NCI-H2227 (cell line): ENCODE data around the gene NFE2.
"Not testable (repeated sequence)": the region's sequence is repeated elsewhere in the genome, so short reads cannot be mapped to it uniquely, and the experiment has no call there.

ENCODE experiments used
- DNase-seq: peaks from one replicate; lab custom pipeline; 2025; ENCODE audit not compliant: unreplicated experiment; lab: John Stamatoyannopoulos, UW

Gene NFE2

DNA sequence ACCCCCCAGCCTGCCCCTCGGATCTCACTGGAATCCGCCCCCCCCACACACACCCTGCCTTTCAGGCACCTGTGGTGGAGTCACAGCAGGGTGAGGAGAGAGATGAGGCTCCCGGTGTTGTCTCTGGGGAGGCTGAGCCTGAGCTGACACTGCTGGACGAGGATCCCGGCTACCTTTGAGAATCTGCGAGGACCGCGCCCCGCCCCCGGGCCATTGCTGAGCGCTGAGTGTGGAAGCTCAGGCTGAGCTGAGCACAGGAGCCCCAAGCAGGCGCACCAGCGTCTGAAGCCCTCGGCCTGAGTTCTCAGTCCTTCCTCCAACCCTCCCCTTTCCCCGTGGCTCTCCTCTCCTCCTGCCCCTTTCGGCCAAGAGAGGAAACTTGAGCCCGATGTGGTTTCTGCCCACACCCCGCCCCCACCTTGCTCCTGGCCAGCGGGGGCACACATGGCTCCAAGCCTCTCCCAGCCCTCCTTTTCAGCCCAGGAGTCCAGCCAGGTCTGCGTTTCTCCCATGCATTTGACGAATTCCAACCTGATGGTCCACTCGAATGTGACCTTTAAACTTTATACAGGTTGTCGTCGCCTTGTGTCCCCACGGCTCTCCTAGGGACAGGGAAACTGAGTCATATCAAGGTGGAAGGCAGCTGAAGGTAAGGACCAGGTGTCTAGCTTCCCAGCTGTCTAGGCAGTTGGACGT is at the start of gene NFE2:
Gene NFE2 (minus strand): TSS at position 284 of the 696 bp plus-strand sequence. CDS start 5,767 bp downstream, outside the sequence.
- DNase-seq, result peak; percentile 60

DNA sequence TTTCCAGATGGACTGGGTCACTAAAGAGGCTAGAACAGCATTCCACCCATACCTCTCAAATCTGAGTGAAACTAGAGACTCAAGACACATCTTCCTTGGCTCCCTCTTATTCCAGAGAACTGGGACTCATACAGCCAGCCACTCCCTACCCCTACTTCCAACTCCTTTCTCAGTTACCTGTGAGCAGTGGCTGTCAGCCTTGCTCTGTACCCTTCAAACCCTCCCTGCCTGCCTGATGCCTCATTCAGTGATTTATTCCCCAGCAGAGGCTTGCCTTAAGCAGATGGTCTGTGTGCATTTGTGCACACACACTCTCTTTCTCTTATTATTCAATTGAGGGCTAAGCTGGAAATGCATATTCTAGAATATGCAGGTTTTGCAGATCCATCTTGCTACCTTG is 48.9 kb upstream of the NFE2 start:
- DNase-seq, result no peak

DNA sequence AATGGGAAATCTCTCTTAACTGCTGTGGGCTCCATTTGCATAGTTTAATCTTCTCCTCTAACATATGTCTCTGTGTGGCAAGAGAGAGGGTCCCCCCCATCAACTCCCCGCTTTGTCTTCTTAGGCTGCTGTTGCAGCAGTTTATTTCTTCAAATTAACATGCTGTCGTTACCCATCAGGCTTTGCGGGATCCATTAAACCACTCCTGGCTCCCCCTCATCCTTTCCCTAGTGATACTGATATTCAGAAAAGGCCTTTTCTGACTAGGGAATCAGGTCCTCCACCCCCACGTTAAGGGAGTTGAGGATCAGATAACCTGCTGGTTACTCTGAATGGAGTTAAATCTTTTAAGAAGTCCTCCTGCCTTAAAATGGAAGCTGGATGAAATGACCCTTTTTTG is 48.2 kb upstream of the NFE2 start:
- no peak for DNase-seq

DNA sequence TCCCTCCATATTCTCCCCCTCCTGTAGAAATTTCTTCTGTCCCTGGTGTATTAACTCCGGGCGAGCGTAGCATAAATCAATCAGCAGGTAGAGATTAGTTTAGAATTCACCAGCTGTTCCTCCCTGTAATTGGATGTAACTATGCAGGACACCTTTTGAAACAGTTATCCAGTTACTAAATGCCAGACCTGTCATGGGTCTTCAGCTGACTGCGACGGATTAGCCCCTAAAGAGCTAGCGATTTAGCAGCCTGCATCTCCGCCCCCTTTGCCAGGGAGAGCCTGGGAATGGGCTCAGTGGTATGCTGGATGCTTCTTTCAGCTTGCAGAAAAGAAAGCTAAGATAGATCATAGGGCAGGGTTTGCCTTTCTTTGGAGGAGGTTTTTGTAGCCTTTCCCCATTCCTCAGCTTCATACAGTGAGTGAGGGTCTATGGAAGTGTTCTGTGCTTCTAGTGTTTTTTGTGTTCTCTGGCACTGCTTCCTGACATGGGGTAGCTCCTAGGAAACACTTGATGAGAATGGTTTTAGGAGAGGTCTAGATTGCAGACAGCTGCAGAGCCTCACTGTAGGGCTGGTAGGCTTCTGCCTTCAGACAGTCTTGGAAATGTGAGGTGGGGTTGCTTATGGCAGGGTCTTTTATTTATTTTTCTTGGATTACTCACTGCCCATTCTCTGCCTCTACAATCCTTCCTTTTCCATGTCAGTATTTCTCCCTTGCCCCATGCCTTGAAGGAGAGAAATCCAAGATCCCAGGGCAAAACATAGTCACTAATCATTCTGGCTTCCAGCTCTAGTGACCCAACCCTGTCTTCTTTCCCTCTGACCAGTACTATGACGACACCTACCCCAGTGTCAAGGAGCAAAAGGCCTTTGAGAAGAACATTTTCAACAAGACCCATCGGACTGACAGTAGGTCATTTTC is 40.8 kb upstream of the NFE2 start:
- DNase-seq, result peak; percentile 47

DNA sequence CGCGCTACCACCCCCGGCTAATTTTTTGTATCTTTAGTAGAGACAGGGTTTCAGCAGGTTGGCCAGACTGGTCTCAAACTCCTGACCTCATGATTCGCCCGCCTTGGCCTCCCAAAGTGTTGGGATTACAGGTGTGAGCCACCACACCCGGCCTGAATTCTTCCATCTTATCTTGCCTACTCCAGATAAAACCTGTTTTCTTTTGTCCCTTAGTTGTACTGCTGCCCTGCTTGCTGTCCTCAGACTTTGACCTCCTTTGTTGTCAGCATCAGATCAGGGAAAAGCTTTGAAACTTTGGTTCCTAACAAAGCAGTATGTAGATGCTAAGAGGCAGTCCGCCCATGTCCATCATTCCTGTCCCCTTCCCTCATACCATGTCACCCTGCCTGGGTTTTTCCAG is 40.0 kb upstream of the NFE2 start:
- no peak for DNase-seq

DNA sequence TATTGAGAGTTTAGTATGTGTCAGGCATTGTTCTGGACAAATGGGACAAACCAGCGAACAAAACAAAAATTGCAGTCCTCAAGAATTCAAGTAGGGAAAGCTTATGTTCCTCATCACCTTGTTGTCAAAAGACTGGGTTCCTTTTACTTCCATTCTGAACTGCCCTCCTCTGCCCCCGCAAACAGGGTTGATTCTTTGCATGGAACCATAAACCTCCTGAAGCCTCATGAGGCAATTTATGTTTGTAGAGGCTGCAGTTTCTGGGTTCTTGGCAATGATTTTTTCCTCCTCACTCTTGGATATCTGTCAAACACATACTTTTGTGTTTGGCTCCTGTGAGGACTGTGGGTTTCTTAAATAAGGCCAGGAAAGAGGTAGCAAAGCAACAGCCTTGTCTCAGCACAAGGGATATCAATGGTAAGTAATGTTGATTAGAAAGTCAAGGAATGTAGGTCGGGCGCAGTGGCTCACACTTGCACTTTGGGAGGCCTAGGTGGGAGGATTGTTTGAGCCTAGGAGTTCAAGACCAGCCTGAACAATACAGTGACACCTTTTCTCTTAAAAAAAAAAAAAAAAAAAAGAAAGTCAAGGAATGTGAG is 38.0 kb upstream of the NFE2 start:
- DNase-seq, result no peak

DNA sequence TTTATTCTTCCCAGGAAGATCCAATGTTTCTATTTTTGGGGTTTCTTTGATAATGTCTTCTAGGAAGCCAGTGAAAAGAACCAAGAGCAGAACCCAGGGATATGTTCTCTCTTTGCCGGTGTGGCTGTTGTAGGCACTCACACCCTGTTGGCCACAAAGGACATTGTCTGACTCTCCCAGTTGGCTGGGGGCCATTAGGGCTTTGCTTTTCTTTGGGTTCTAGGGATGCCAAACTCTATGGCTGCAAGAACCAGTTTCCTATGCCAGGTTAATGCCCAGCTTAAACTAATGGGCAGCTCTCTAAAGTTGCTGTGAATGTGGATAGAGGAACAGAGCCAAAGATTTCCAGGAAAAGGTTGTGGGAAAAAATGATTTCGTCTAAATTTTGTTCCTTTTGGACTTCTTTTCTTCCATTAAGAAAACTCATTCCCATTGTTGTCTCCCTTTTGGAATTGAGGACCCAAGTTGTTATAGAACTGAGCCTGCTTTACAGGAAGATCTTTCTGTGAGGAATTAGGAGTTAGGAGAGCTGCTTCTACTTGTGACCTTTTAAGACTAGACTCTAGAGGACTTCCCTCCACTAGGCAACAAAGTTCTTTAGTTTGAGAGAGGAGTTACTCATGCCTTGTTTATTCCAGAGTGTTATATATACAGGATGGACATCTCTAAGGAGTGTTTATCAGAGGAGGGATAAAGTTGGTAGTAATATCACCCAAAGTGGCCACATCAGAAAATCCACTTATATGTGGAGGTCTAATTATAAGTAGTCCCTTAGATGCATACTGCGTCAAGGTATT is 37.2 kb upstream of the NFE2 start:
- DNase-seq, result no peak

DNA sequence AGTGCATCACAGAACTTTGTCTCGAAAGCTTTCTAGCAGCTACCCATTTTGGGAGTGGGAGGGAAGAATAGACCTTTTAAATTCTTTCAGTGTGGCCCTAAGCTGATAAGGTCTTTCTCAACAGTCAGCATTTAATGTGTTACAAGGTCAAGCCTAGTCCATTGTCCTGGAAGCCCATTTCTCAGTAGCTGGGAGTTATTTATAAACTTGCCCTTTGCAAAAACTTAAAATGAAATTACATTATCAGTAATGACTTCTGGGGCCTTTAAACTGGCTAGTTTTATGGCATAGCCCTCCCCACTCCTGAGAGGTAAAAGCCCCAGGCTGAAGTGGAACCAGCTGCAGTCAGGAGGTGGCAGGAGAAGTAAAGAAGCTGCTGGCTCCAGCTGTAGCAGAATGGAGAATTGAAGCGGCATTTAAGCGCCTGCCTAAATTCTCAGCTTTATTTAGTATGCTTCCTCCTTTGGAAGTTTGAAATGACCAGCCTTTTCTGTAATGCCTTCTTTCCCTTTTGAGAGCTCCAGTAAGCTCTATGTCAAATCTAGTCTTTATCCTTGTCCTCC is 36.5 kb upstream of the NFE2 start:
- DNase-seq, result peak; percentile 16

DNA sequence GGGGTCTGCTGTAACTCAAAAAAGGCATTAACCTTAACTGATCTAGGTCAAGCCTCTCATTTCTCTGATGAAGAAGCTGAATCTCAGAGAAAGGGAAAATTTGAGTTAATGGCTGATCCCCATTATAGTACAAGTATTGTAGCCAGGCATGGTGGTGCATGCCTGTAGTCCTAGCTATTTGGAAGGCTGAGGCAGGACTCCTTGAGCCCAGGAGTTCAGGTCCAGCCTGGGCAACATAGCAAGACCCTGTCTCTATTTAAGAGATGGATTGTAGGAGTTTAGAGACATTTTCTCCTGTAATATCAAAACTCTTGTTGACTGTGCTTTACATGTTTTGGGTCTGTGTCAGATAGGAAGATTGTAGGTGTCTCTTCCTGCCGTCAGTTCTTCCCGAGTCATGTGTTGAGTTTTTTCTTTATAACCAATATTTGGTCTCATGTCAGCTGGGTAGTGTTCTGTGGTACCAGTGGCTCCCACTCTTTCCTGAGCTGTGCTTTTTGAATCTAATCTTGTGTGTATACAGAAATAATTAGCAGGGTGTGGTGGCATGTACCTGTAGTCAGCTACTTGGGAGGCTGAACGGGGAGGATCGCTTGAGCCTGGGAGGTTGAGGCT is 32.7 kb upstream of the NFE2 start:
- DNase-seq, result no peak

DNA sequence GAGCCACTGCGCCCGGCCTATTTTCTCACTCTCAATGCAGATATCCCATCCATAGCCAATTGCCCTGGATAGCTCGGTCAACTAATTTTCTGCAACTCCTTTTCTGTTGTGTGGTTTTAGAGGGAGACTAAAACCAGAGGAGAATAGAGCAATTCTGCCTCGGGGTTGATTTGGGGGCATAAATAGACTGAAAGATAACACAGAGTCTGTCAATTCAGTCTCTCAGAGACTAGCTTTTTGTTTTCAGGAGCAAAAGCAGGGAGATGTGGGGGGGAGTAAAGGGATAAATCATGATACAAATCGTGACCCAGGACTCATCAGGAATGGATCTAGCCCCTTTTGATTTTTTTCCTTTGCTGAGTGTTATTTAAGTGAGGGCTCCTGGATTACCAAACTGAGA is 30.6 kb upstream of the NFE2 start:
- no peak for DNase-seq

DNA sequence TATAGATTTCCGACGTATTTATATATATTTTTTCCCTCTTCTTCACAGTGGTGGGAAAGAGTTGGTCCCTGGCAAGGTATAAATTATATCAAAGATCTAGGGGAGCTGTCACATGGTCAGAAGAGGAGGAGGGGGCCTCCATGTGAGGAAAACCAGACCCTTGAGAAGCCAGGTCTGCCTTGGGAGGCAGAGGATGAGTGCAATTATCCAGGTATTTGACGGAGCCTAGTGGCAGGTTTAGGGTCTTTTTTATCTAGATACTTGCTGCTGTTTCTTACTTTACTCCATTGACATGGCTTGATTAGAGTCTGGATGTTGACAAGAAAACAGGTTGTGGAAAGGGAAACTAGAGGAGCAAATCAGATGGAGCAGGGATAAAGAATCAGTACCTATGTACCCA is 29.6 kb upstream of the NFE2 start:
- no peak for DNase-seq

DNA sequence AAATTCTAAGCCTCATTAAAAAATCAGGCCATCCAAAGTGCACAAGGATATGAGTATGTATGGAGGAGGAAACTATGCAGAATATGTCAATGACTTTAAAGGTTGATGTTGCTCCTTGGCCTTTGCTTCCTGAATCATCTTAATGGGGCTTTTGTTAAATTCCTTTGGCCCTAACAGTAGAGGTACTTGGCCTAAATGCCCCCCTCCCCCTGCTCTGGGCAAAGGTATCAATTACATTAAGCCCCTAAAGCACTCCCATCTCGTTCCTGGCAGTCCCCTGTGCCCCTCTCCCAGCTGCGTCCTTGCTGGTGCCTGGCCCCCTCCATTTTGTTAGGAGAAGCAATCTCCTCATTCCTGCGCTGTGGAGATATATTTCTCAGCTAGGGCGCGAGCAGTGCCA is 28.9 kb upstream of the NFE2 start:
- DNase-seq, result peak; percentile 53

DNA sequence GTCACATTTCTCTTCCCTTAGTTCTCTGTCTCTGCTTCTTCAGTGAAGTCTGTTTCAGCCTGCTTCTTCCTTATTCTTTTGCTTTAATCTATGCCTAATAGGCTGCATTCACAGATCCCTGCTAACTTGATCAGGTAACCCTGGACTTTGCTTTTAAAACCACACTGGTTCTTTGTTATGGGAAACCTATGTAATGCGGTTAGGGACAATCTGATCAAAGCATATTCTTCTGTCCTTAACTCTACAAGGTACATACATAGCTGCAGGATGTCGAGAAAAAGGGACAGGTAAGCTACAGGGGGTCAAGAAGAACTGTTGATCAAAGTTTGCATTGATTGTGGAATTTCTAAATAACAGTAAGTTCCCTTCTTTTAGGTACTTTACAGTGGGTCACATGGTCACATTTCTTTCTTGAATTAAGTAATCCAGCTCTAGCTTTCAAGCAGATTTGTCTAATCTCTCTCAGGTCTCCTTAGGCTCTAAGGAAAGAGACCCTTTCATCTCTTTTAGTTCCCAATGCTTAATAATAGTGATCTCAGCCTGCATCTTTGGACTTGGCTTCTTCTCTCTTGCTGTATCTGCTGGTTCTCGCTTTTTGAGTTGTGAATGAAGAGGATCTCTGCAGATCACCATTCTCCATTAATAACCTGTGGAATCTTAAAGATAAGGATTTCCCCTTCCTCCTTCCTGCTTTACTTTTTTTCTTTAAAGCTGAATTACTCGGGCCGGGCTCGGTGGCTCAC is 28.0 kb upstream of the NFE2 start:
- no peak for DNase-seq

DNA sequence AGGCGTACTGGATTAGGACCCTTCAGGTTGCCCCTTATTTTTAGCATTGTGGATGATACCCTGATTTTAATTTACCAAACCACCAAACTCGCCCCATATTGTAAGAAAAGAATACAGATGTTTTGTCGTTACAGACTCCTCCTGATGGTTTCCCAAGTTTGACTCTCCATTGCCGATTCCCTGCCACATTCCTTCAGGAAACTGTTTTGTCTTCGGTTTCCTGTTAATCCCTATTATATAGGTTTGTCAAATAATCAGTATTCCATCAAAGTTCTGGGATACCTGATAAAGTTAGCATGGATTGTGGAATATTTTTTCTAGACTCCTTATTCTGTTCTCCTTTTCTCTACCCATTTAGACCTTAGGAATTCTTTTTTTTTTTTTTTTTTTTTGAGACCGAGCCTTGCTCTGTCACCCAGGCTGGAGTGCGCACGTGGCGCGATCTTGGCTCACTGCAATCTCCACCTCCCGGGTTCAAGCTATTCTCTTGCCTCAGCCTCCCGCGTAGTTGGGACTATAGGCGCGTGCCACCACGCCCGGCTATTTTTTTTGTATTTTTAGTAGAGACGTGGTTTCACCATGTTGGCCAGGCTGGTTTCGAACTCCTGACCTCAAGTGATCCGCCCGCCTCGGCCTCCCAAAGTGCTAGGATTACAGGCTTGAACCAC is 24.8 kb upstream of the NFE2 start:
- DNase-seq, result not testable (repeated sequence)

DNA sequence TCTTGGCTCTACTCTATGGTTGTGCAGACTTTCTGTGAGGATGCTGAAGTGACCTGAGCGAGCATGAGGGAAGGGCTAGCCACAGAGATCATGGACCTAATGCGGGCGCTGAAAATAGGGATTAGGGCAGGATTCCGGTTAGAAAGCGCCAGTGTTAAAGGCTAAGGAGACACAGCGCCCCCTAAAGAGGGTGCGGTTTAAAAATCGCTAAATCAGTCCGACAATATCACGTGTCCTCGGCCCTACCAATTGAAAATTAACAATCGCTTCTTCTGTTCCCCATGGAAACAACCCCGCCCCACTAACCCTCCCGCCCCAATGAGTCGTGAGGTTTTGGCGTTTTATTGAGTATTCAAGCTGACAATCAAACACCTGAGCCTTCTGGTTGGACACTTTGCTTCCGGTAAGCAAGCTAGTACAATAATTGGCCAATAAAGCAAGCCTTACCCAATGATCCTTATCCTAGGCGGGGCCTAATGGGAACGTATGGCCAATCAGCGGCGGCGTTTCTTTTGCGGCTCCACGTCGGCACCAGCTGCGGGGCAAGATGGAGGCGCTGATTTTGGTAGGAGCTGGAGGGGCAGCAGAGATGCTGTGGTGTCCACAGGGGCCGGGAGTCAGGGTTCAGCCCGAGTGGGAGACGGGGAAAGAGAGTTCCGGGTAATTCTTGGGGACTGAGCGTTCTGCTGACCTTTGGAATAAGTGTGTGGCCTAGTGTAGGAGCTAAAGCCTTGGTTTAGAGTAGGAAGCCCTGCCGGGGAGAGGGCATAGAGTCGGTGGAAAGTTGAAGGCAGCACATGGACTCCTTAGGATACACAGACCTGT is 24.0 kb upstream of the NFE2 start, which contains the start of gene COPZ1:
Gene COPZ1 (plus strand): TSS at position 515 of the 825 bp plus-strand sequence. CDS start 33 bp downstream, at position 548.
- DNase-seq, result peak; percentile 97

DNA sequence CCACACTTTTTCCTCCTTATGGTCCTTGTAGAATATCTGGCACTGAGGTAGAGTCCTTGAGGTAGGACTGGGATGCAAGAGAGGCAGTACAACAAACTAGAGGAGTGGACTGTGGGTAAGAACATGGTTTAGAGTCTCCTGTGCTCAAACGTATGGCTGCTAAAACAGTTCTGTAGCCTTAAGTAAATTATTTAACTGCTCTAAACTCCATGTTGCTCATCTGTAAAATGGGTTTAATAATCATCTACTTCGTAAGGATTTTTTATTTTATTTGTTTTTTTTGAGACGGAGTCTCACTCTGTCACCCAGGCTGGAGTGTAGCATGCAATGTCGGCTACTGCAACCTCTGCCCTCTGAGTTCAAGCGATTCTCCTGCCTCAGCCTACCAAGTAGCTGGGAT is 20.5 kb upstream of the NFE2 start:
- no peak for DNase-seq

DNA sequence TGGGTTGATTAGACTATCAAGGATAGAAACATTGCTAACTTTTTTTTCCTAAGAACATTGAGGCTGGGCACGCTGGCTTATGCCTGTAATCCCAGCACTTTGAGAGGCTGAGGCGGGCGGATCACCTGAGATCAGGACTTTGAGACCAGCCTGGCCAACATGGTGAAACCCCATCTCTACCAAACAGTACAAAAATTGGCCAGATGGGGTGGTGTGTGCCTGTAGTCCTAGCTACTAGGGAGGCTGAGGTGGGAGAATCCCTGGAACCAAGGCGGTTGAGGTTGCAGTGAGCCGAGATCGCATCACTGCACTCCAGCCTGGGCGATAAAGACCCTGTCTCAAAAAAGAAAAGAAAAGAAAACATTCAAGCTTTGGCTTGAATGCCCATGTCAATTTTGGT is 11.5 kb upstream of the NFE2 start:
- DNase-seq, result not testable (repeated sequence)

DNA sequence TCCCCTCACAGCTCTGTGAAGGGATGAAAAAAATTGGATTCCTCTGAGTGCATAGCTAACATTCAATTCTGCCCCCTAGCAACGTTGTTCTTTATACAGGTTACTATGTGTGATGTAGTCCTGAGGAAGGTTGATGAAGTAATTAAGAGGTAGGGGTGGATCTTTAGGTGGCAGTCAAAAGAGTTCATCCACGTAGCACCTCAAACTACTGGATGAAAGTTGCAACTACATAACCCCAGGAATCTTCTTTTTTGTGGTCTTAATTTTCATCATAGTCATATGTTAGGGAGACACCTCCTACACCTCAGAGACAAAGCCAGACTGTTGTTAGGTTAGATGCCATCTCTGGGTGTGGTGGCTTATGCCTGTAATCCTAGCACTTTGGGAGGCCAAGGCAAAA is 10.2 kb upstream of the NFE2 start:
- no peak for DNase-seq
